ENCODE results near the gene CFAP221. TPM values are rescaled to one million over a fixed set of nuclear protein-coding genes. Genes with fewer than 3 reads are reported as not detected.

CFAP221 gene
- total RNA-seq, 1 donor from 2014 or later = 1.0 TPM

DNA sequence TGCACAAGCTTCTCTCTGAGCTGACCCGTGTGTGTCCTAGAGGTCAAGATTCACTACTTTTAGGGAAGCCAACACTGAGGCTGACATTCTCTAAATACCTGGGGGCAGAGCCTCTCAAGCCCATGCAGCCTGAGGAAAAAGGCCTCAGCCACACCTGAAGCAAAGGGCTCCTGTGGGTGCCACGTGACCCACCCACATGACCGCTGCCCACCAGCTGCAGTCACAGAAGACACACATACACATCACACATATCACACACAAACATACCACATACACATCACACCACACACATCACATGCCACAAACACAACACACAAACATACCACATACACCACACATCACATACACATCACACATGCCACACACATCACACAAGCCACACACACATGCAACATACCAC lies 149.3 kb downstream of the CFAP221 start:
- Histone ChIP-seq H3K4me3 (no peak overlapping the region), H3K36me3 (no peaks in the 10 kb centered on the region), H3K9me3 (replicated peaks) (no peaks in the 10 kb centered on the region), H3K27me3 (ENCODE audit: low read depth) (peaks cover 19% of the 10 kb centered on the region), H3K27ac (replicated peaks) (no peak overlapping the region), H3K4me1 (no peaks in the 10 kb centered on the region)
- no peak for DNase-seq
- intact Hi-C loops (cut with micrococcal nuclease) = no loop called here
- TF ChIP-seq, protein P1, sequence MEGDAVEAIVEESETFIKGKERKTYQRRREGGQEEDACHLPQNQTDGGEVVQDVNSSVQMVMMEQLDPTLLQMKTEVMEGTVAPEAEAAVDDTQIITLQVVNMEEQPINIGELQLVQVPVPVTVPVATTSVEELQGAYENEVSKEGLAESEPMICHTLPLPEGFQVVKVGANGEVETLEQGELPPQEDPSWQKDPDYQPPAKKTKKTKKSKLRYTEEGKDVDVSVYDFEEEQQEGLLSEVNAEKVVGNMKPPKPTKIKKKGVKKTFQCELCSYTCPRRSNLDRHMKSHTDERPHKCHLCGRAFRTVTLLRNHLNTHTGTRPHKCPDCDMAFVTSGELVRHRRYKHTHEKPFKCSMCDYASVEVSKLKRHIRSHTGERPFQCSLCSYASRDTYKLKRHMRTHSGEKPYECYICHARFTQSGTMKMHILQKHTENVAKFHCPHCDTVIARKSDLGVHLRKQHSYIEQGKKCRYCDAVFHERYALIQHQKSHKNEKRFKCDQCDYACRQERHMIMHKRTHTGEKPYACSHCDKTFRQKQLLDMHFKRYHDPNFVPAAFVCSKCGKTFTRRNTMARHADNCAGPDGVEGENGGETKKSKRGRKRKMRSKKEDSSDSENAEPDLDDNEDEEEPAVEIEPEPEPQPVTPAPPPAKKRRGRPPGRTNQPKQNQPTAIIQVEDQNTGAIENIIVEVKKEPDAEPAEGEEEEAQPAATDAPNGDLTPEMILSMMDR (IDR thresholded peaks at IDR 0.05; ENCODE audit: borderline replicate concordance) = no peak

DNA sequence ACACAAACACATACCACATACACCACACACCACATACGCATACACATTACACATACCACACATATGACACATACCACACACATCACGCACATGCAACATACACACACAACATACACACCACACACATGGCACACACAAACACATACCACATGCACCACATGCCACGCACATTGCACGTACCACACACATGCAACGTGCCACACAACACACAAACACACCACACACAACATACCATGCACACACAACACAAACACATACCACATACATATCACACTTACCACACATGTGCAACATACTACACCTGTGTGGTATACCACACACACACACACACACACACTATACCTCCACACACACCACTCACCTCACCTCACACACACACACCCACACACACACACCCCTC lies 149.7 kb downstream of the CFAP221 start:
- H3K4me1 ChIP-seq = no peaks in the 10 kb centered on the region
- H3K27ac ChIP-seq (replicated peaks) = no peak overlapping the region
- TF ChIP-seq, protein P1 (IDR thresholded peaks at IDR 0.05; ENCODE audit: borderline replicate concordance) = no peak
- no peak for DNase-seq
- intact Hi-C loops (cut with micrococcal nuclease) = no loop called here
- H3K27me3 ChIP-seq (ENCODE audit: low read depth) = peaks cover 19% of the 10 kb centered on the region
- no peaks in the 10 kb centered on the region for H3K36me3 ChIP-seq
- no peaks in the 10 kb centered on the region for H3K9me3 ChIP-seq (replicated peaks)
- no peak overlapping the region for H3K4me3 ChIP-seq

DNA sequence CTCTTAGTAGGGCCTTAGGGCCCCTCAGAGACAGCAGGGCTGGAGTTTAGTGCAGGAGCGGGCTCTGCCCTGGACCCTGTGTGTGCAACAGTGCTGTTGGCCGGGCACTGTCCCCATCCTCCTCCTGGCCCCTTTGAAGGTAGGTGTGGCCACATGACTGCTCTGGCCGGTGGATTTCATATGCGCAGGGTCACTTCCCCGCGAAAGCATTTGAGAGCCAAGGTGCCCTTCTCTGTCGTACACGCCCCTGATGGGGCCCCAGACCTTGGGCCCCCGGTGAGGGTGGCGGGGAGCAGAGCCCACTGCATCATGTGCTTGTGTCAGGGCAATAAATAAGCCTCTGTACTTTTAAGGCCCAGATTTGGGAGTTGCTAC lies 150.2 kb downstream of the CFAP221 start:
- Histone ChIP-seq H3K4me3 (no peak overlapping the region), H3K4me1 (no peaks in the 10 kb centered on the region), H3K36me3 (no peaks in the 10 kb centered on the region), H3K9me3 (replicated peaks) (no peaks in the 10 kb centered on the region), H3K27ac (replicated peaks) (no peak overlapping the region), H3K27me3 (ENCODE audit: low read depth) (peaks cover 19% of the 10 kb centered on the region)
- DNase-seq = no peak
- TF ChIP-seq, protein P1 (IDR thresholded peaks at IDR 0.05; ENCODE audit: borderline replicate concordance) = no peak
- intact Hi-C loops (cut with micrococcal nuclease) = no loop called here

DNA sequence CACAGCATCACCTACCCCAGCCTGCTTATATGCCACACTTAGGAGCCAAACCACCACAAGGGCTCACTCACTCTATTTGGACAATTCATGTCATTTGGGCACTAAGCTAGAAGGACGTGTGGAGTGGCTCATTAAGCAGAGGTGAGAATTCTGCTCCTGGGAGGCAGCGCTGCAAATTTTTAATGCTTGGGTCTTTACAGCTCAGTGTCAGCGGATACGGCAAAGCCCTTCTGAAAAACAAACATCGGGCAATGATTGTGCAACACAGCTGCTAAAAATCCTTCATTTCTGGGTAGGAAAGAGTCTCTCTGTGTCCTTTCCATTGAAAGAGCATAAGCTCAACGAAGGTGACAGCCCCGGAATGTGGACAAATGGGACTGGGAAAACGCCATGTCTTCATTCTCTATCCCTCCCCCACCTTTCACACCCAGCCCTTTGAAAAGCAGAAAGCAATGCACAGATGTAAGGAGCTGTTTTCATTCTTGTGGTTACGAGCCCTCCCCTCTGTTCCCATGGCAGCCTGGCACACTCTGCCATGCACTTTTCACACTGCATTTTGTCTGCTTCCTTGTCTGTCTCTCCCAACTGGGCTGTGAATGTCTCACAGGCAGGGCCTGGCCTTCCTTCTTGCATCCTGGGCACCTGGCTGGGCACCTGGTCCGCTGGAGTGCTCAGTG lies 150.7 kb downstream of the CFAP221 start:
- Histone ChIP-seq H3K4me1 (no peaks in the 10 kb centered on the region), H3K27me3 (ENCODE audit: low read depth) (peaks cover 19% of the 10 kb centered on the region), H3K9me3 (replicated peaks) (no peaks in the 10 kb centered on the region), H3K36me3 (no peaks in the 10 kb centered on the region), H3K27ac (replicated peaks) (no peak overlapping the region), H3K4me3 (no peak overlapping the region)
- TF ChIP-seq, protein P1 (IDR thresholded peaks at IDR 0.05; ENCODE audit: borderline replicate concordance) = no peak
- DNase-seq = no peak
- intact Hi-C loops (cut with micrococcal nuclease) = no loop called here

DNA sequence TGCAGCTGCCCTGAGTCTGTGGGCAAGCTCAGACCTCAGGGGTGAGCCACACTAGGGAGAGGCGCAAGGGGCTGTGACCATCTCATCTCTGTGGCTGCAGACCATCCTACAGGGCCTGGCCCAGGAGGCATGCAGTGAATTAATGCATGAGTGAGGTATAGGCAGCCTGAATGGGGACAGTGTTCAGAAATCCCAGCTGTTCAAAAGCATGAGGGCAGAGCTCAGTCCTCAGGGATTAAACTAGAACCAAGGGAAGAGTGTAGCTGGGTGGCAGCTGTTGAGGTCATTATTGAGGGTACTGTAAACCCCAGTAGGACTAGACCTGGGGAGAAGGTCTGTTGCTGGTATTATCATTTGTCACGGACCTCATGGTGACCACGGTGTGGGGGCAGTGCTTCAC lies 151.8 kb downstream of the CFAP221 start:
- TF ChIP-seq, protein P1 (IDR thresholded peaks at IDR 0.05; ENCODE audit: borderline replicate concordance) = no peak
- H3K36me3 ChIP-seq = no peaks in the 10 kb centered on the region

More for the DNA sequence above, 151.8 kb downstream of the CFAP221 start:
- Histone ChIP-seq H3K27me3 (ENCODE audit: low read depth) (peaks cover 19% of the 10 kb centered on the region), H3K4me3 (no peak overlapping the region), H3K4me1 (no peaks in the 10 kb centered on the region), H3K9me3 (replicated peaks) (no peaks in the 10 kb centered on the region), H3K27ac (replicated peaks) (no peak overlapping the region)
- intact Hi-C loops (cut with micrococcal nuclease) = no loop called here
- DNase-seq = no peak

Measured in left ventricle myocardium inferior (tissue), 1 donor.